Measurements from ENCODE around the gene C4orf51.

GRCh38 chr4:145720656-145721055, 40.7 kb downstream of the C4orf51 start:
- no peak for TF ChIP-seq CTCF (IDR thresholded peaks at IDR 0.05)
- no peak for TF ChIP-seq POLR2A (IDR thresholded peaks at IDR 0.05)
